Effector CD8-positive, alpha-beta T cell (primary cell): ENCODE measurements around the gene PXDN.
"Not testable (repeated sequence)": the region's sequence is repeated elsewhere in the genome, so short reads cannot be mapped to it uniquely, and the experiment has no call there.

Experiments used
- DNase-seq: peaks from one replicate; lab custom pipeline; 2025; lab: John Stamatoyannopoulos, UW

The PXDN gene

GRCh38 chr2:1726558-1726957, 17.8 kb downstream of the PXDN start:
- no peak for DNase-seq

- DNase-seq: not testable (repeated sequence)
Measured at GRCh38 chr2:1724351-1724750, 20.0 kb downstream of the PXDN start.

- no peak for DNase-seq
Measured at GRCh38 chr2:1723397-1724042, 20.8 kb downstream of the PXDN start.

- no peak for DNase-seq
Measured at GRCh38 chr2:1722692-1723091, 21.6 kb downstream of the PXDN start.

GRCh38 chr2:1721706-1722646, 22.3 kb downstream of the PXDN start:
- DNase-seq: no peak

GRCh38 chr2:1718339-1719220, 25.7 kb downstream of the PXDN start:
- no peak for DNase-seq

GRCh38 chr2:1717113-1717512, 27.2 kb downstream of the PXDN start:
- DNase-seq: no peak

- no peak for DNase-seq
Measured at GRCh38 chr2:1716441-1716840, 27.9 kb downstream of the PXDN start.

GRCh38 chr2:1716014-1716305, 28.4 kb downstream of the PXDN start:
- DNase-seq: not testable (repeated sequence)

GRCh38 chr2:1715184-1716013, 28.9 kb downstream of the PXDN start:
- no peak for DNase-seq

- DNase-seq: no peak
Measured at GRCh38 chr2:1714291-1715064, 29.8 kb downstream of the PXDN start.

- no peak for DNase-seq
Measured at GRCh38 chr2:1713839-1714236, 30.5 kb downstream of the PXDN start.

GRCh38 chr2:1713142-1713838, 31.0 kb downstream of the PXDN start:
- DNase-seq: no peak

GRCh38 chr2:1709946-1710560, 34.3 kb downstream of the PXDN start:
- no peak for DNase-seq

GRCh38 chr2:1709335-1709605, 35.0 kb downstream of the PXDN start:
- DNase-seq: no peak

GRCh38 chr2:1708476-1709334, 35.6 kb downstream of the PXDN start:
- no peak for DNase-seq

- DNase-seq: no peak
Measured at GRCh38 chr2:1707771-1708418, 36.4 kb downstream of the PXDN start.

GRCh38 chr2:1706089-1706841, 38.0 kb downstream of the PXDN start:
- not testable (repeated sequence) for DNase-seq
